Ectodermal cell (in vitro differentiated cells): ENCODE data around the gene DAPK1.

Experiments
- H3K27ac ChIP-seq: 2 replicates; pipeline ENCODE4 v1.7.0; 2013; ENCODE audit warnings: mild to moderate bottlenecking, low read depth, low read length; ENCODE audit not compliant: insufficient read depth, poor library complexity, severe bottlenecking
- H3K27me3 ChIP-seq: 2 replicates; pipeline ENCODE4 v1.7.0; 2013; ENCODE audit warnings: mild to moderate bottlenecking, low read length; ENCODE audit not compliant: insufficient read depth, control insufficient read depth, poor library complexity, severe bottlenecking
- H3K36me3 ChIP-seq: one replicate; pipeline ENCODE4 v1.7.0; 2013; ENCODE audit warnings: low read length; ENCODE audit not compliant: control insufficient read depth, insufficient read depth
- H3K4me1 ChIP-seq: one replicate; pipeline ENCODE4 v1.7.0; 2013; ENCODE audit warnings: low read length; ENCODE audit not compliant: control insufficient read depth, insufficient read depth
- H3K4me3 ChIP-seq: 2 replicates; pipeline ENCODE4 v1.7.0; 2013; ENCODE audit warnings: low read depth, low read length, control low read depth; ENCODE audit not compliant: insufficient read depth
- H3K9me3 ChIP-seq: 2 replicates; pipeline ENCODE4 v1.7.0; 2013; ENCODE audit warnings: mild to moderate bottlenecking, low read length, moderate library complexity; ENCODE audit not compliant: control insufficient read depth
- WGBS, 2 experiments: methylation state at CpG; one replicate each; pipeline ENCODE4 v1.1.7; 2013; ENCODE audit warnings: missing lambda C conversion rate in 2 of 2; 5-methylcytosine and 5-hydroxymethylcytosine counted together

Gene DAPK1

GRCh38 chr9:87475463-87475862 lies 22.2 kb upstream of the DAPK1 start:
- H3K4me1 ChIP-seq: no peaks in the 10 kb centered on the region
- H3K27me3 ChIP-seq: no peaks in the 10 kb centered on the region
- H3K36me3 ChIP-seq: no peaks in the 10 kb centered on the region
- no peak overlapping the region for H3K4me3 ChIP-seq
- H3K9me3 ChIP-seq: no peaks in the 10 kb centered on the region
- H3K27ac ChIP-seq: no peak overlapping the region
- 84 to 92% methylated on average over 2 of the region's 2 CpGs for WGBS, 2 experiments

- WGBS, 2 experiments: 90 to 91% methylated on average over 7 of the region's 7 CpGs
- H3K4me3 ChIP-seq: no peak overlapping the region
These were observed 19.3 kb upstream of the DAPK1 start for GRCh38 chr9:87478226-87478992.

GRCh38 chr9:87479801-87480201 lies 17.9 kb upstream of the DAPK1 start:
- Histone ChIP-seq H3K27ac (no peak overlapping the region), H3K4me1 (no peaks in the 10 kb centered on the region), H3K9me3 (no peaks in the 10 kb centered on the region), H3K36me3 (no peaks in the 10 kb centered on the region), H3K27me3 (no peaks in the 10 kb centered on the region), H3K4me3 (no peak overlapping the region)
- WGBS, 2 experiments: 95 to 96% methylated on average over 4 of the region's 4 CpGs

More at GRCh38 chr9:87478226-87478992, 19.3 kb upstream of the DAPK1 start:
- Histone ChIP-seq H3K36me3 (no peaks in the 10 kb centered on the region), H3K27me3 (no peaks in the 10 kb centered on the region), H3K27ac (no peak overlapping the region), H3K9me3 (no peaks in the 10 kb centered on the region), H3K4me1 (no peaks in the 10 kb centered on the region)

GRCh38 chr9:87481890-87482855 lies 15.5 kb upstream of the DAPK1 start:
- Histone ChIP-seq H3K27ac (no peak overlapping the region), H3K9me3 (no peaks in the 10 kb centered on the region), H3K4me1 (no peaks in the 10 kb centered on the region), H3K4me3 (no peak overlapping the region), H3K36me3 (no peaks in the 10 kb centered on the region), H3K27me3 (no peaks in the 10 kb centered on the region)
- 92 to 95% methylated on average over 4 of the region's 4 CpGs for WGBS, 2 experiments

GRCh38 chr9:87490225-87490624 lies 7.4 kb upstream of the DAPK1 start:
- Histone ChIP-seq H3K4me3 (no peak overlapping the region), H3K9me3 (no peaks in the 10 kb centered on the region), H3K27ac (no peak overlapping the region), H3K4me1 (no peaks in the 10 kb centered on the region), H3K36me3 (no peaks in the 10 kb centered on the region), H3K27me3 (no peaks in the 10 kb centered on the region)

- H3K36me3 ChIP-seq: no peaks in the 10 kb centered on the region
- H3K27me3 ChIP-seq: no peaks in the 10 kb centered on the region
- no peak overlapping the region for H3K27ac ChIP-seq
- no peaks in the 10 kb centered on the region for H3K4me1 ChIP-seq
- H3K9me3 ChIP-seq: no peaks in the 10 kb centered on the region
- H3K4me3 ChIP-seq: no peak overlapping the region
These were observed 6.8 kb upstream of the DAPK1 start for GRCh38 chr9:87490907-87491306.

GRCh38 chr9:87491523-87491922 lies 6.1 kb upstream of the DAPK1 start:
- no peaks in the 10 kb centered on the region for H3K4me1 ChIP-seq
- peaks cover 4% of the 10 kb centered on the region for H3K27me3 ChIP-seq
- no peak overlapping the region for H3K27ac ChIP-seq
- 85% methylated on average over 3 of the region's 3 CpGs for WGBS, 2 experiments
- no peaks in the 10 kb centered on the region for H3K9me3 ChIP-seq
- H3K36me3 ChIP-seq: no peaks in the 10 kb centered on the region
- no peak overlapping the region for H3K4me3 ChIP-seq

GRCh38 chr9:87492642-87493041 lies 5.0 kb upstream of the DAPK1 start:
- H3K4me3 ChIP-seq: no peak overlapping the region
- no peaks in the 10 kb centered on the region for H3K36me3 ChIP-seq
- H3K27me3 ChIP-seq: peaks cover 9% of the 10 kb centered on the region
- 57 to 66% methylated on average over 3 of the region's 3 CpGs for WGBS, 2 experiments
- no peaks in the 10 kb centered on the region for H3K9me3 ChIP-seq
- H3K27ac ChIP-seq: no peak overlapping the region
- no peaks in the 10 kb centered on the region for H3K4me1 ChIP-seq

GRCh38 chr9:87494970-87495471 lies 2.6 kb upstream of the DAPK1 start:
- Histone ChIP-seq H3K36me3 (no peaks in the 10 kb centered on the region), H3K9me3 (no peaks in the 10 kb centered on the region), H3K27ac (no peak overlapping the region), H3K27me3 (peaks cover 9% of the 10 kb centered on the region), H3K4me3 (no peak overlapping the region), H3K4me1 (no peaks in the 10 kb centered on the region)
- WGBS, 2 experiments: 49 to 66% methylated on average over 2 of the region's 2 CpGs

GRCh38 chr9:87497080-87497603 lies 525 bp upstream of the DAPK1 start:
- peaks cover 9% of the 10 kb centered on the region for H3K27me3 ChIP-seq
- H3K4me3 ChIP-seq: peak overlapping the region; percentile 68
- no peaks in the 10 kb centered on the region for H3K4me1 ChIP-seq
- no peaks in the 10 kb centered on the region for H3K36me3 ChIP-seq
- peak overlapping the region; percentile 26 for H3K27ac ChIP-seq
- 26 to 28% methylated on average over 15 of the region's 15 CpGs for WGBS, 2 experiments
- no peaks in the 10 kb centered on the region for H3K9me3 ChIP-seq
